ENCODE results near the gene FOSL2.

Gene FOSL2

GRCh38 chr2:28412625-28413151, 20.0 kb downstream of the FOSL2 start:
- DNase-seq (ENCODE audit: low read depth), result no peak

DNA sequence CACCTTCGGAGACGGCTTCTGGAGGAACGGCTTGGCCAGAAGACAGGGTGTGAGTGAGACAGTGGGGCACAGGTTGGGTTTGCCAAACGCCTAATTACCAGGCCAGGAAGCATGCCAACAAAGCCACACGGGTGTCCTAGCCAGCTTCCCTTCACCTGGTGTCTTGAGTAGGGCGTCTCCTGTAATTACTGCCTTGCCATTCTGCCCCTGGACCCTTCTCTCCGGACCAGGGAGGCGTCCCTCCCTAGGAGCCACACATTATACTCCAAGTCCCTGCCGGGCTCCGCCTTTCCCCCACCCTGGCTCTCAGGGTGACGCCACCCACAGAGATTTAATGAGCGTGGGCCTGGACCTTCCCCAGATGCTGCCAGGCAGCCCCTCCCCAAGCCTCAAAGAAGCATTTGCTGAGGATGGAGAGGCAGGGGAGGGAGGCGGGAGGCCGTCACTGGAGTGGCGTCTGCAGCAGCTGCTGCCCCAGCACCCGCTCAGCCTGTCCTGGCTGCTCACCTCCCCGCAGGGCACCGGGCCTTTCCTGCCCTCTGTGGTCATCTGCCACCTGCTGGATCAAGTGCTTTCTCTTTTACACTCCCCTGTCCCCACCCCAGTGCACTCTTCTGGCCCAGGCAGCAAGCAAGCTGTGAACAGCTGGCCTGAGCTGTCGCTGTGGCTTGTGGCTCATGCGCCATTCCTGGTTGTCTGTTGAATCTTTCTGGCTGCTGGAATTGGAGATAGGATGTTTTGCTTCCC, 20.7 kb downstream of the FOSL2 start:
- DNase-seq (ENCODE audit: low read depth), result no peak

- DNase-seq (ENCODE audit: low read depth), result no peak
Observed at GRCh38 chr2:28413899-28414295, 21.2 kb downstream of the FOSL2 start.

- no peak for DNase-seq (ENCODE audit: low read depth)
Observed at GRCh38 chr2:28414583-28414982, 21.9 kb downstream of the FOSL2 start.

DNA sequence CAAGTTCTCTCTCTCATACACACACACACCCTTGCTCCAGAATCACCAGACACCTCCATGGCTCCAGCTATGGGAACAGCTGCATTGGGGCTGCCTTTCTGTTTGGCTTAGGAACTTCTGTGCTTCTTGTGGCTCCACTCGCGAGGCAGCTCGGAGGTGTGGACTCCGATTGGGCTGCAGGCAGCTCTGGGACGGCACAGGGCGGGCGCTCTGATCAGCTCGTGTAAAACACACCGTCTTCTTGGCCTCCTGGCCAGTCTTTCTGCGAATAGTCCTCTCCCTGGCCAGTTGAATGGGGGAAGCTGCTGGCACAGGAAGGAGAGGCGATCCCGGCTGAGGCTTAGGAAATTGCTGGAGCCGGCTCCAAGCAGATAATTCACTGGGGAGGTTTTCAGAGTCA, 22.4 kb downstream of the FOSL2 start:
- DNase-seq (ENCODE audit: low read depth), result no peak

DNA sequence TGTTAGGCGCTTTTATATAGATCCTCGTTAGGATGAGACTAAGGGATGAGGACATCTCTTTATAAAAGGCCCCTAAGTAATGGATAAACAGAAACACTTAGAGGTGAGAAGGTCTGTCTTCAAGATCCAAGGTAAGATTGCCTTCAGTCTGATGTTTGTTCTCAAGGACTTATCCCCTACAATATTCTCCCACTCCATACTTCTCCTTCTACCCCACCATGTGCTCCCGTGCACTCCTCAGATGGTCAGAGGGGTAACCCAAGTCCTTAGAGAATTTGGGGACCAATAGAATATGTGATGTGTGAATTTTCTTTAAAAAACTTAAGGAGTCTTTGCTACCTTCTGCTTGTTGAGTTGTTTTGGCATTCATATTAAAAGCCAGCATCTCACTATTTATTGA, 23.1 kb downstream of the FOSL2 start:
- DNase-seq (ENCODE audit: low read depth), result no peak

- DNase-seq (ENCODE audit: low read depth), result no peak
Observed at GRCh38 chr2:28419003-28419402, 26.3 kb downstream of the FOSL2 start.

DNA sequence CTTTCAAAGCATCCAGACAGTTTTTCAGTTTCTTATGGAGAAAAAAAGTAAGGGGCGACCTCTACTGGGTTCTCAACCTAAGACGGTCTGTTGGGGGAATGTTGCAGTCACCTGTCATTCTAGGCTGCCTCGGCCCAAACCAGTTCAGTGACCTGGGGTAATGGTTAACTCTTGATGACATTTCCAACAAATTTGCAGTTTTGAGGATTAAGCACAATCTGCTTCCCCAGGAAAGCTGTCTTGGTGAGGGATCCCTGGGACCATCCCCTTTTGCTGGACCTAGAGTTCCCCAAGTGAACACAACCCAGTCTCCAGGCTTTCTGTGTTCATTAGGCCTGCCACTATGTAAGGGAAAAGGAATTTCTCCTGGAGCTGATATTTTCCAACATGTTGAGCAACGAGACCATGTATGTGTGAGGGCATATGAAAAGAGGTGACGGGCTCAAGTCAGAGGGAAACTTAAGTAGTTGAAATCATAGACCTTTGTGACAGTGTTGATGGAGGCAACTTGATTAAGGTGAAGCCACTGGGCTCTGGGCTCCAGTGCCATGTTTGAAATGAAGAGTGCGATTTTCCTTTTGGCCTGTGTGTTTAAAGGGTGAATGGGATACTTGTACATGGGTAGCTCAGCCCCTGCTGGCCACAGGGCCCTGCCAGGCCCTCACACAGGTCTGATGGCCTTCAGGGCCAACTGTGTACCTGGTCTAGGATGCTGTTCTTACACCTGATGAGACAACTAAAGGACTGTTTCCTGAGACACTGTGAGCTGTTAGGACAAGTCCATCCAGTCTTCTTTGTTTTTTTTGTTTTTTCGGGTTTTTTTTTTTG, 27.0 kb downstream of the FOSL2 start:
- no peak for DNase-seq (ENCODE audit: low read depth)

- DNase-seq (ENCODE audit: low read depth), result no peak
Observed at GRCh38 chr2:28420722-28421121, 28.1 kb downstream of the FOSL2 start.

DNA sequence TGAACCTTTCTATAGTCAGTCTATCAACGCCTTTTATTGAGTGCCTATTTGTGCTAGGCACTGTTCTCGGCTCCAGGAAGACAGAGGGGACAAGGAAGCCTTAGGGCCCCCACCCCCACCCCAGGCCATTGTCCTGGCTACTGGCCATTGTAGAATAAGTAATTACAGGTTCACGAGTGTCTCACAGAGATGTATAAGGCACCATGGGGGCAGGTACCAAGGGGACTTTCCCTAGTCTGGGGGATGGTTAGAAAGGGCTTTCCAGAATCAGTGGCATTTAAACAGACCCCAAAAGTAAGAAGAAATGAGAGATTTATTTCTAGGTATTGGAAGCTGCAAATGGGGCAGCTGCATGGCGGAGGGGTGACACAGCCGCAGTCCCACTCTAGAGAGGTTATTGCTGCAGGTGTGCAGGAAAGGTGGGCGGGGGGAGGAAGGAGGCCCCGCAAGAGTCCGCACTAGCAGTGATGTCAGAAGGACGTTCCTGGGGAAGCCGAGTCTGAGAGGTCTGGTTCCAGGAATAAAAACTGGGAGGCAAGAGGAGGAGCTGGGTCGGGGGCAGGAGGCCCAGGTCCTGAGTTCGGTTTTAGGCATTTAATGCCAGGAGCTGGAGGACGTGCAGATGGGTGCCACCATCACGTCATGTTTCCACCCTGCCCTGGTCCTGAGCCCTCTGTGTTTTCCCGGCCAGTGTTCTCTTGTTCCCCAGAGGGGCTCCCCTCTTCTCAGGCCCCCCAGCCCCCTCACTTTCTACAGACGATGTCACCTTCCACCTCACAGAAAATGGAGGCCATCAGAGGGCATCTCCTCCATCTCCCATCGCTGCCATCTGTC, 30.5 kb downstream of the FOSL2 start:
- no peak for DNase-seq (ENCODE audit: low read depth)

GRCh38 chr2:28423856-28424605, 31.4 kb downstream of the FOSL2 start:
- DNase-seq (ENCODE audit: low read depth), result no peak

- no peak for DNase-seq (ENCODE audit: low read depth)
Observed at GRCh38 chr2:28424799-28425463, 32.3 kb downstream of the FOSL2 start.

DNA sequence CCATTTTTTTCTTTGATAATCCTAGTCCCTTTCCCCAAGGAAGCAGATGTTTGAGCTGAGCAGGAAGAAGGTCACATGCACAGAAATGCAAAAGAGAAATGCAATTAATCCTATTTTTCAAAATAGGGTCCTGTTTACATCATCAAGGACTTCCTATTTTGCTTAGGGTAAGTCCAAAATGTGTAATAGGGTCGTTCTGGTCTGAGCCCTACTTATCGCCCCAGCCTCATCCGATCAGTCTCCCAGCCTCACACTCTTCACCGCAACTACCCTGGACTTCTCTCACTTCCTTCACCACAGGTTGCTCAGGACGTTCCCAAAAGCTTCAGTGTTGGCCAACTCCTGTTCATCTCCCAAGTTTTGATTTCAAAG, 32.8 kb downstream of the FOSL2 start:
- no peak for DNase-seq (ENCODE audit: low read depth)

DNA sequence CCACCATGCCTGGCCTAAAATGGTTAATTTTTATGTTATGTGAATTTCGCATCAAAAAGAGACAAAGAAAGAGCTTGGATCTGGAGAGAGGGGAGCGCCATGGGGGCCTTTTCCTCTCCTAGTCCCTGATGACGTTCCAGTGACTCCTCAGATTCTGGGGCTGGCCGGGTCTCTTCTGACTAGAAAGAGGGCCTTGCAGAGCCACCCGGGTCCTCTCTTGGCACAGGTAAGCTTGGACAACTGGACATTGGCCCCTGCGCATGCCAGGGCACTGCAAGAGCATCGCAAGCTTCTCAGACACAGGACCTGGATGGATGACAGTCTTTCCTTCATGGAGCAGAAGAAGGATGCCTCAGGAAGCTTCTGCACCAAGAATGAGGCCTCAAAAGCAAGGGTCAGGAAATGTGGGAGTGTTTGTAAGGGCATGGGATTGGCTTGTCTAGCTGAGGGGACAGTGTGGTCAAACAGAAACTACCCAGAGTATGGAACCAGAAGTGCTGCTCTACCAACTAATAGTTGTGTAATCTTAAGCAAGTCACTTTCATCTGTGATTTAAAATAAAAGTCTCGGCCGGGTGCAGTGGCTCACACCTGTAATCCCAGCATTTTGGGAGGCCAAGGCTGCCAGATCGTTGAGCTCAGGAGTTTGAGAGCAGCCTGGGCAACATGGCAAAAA, 35.2 kb downstream of the FOSL2 start:
- no peak for DNase-seq (ENCODE audit: low read depth)

DNA sequence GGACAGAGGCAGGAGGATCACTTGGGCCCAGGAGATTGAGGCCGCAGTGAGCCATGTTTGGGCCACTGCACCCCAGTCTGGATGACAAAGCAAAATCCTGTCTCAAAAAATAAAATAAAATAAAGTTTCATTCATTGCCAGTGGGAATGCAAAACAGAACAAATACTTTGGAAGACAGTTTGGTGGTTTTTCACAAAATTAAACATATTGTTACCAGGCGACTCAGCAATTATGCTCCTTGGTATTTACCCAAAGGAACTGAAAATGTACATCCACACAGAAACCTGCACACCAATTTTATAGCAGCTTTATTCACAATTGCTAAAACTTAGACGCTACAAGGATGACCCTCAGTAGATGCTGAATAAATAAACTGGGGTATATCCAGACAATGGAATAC, 35.8 kb downstream of the FOSL2 start:
- DNase-seq (ENCODE audit: low read depth), result no peak

GRCh38 chr2:28429636-28430376, 37.1 kb downstream of the FOSL2 start:
- no peak for DNase-seq (ENCODE audit: low read depth)

- no peak for DNase-seq (ENCODE audit: low read depth)
Observed at GRCh38 chr2:28430377-28430765, 37.7 kb downstream of the FOSL2 start.

DNA sequence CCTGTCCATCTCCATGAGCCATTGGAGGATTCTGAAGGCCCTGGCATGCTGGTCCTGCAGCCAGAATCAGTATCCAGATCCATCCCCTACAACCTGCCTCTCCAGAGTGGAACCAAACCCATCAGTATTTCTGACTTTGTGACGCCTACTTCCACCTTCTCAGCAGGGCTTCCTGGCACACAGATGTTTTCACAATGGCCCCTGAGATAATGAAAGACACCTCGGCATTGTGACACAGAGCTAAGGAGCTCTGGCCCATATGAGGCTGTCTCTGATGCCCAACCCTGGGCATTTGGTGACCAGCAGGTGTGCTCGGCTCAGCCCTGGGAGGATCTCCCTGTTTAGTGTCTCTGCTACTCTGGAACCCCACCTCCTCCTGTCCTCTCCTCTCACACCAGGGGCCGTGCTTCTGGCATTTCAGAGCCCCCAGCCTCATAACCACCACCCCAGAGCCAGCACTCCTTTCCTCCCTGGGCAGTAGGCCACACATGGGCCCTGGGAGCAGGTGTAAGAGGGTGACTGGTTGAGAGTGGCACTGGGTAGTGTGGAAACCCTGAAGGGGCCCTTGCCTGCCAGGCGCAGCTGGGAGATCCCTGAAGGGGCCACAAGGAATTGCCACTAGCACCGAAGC, 38.2 kb downstream of the FOSL2 start:
- DNase-seq (ENCODE audit: low read depth), result no peak

- no peak for DNase-seq (ENCODE audit: low read depth)
Observed at GRCh38 chr2:28431741-28432140, 39.1 kb downstream of the FOSL2 start.
